Mesendoderm (in vitro differentiated cells): ENCODE data around the gene ACSF3.

ENCODE experiments used
- DNase-seq: peaks from one replicate; pipeline ENCODE4 v3.0.0; 2013
- H2AK5ac ChIP-seq: 2 replicates; pipeline ENCODE4 v1.6.1; 2013; ENCODE audit warnings: low read length, inconsistent platforms
- H2BK120ac ChIP-seq: 2 replicates; pipeline ENCODE4 v1.6.1; 2013; ENCODE audit warnings: low read depth, mild to moderate bottlenecking, low read length, moderate library complexity, mixed read lengths
- H2BK15ac ChIP-seq: replicated peaks from 2 replicates; pipeline ENCODE4 v1.6.1; 2013; ENCODE audit warnings: low read depth, mild to moderate bottlenecking, moderate library complexity
- H2BK5ac ChIP-seq: 2 replicates; pipeline ENCODE4 v1.6.1; 2013; ENCODE audit warnings: low read length, inconsistent platforms
- H3K18ac ChIP-seq: 2 replicates; pipeline ENCODE4 v1.6.1; 2013; ENCODE audit warnings: mild to moderate bottlenecking, low read length, mixed read lengths
- H3K23ac ChIP-seq: one replicate; pipeline ENCODE4 v1.6.1; 2013; ENCODE audit warnings: low read length
- H3K27ac ChIP-seq: 2 replicates; pipeline ENCODE4 v1.5.1; 2013; ENCODE audit warnings: low read depth, mild to moderate bottlenecking, inconsistent platforms, low read length, moderate library complexity
- H3K27me3 ChIP-seq: 2 replicates; pipeline ENCODE4 v1.6.1; 2013; ENCODE audit warnings: low read length, control low read depth, mild to moderate bottlenecking, inconsistent platforms; ENCODE audit not compliant: insufficient read depth, poor library complexity
- H3K36me3 ChIP-seq: 2 replicates; pipeline ENCODE4 v1.6.1; 2013; ENCODE audit warnings: low read length, inconsistent platforms; ENCODE audit not compliant: control insufficient read depth, insufficient read depth
- H3K4ac ChIP-seq: one replicate; pipeline ENCODE4 v1.6.1; 2013; ENCODE audit warnings: low read depth, mild to moderate bottlenecking, low read length, moderate library complexity
- H3K4me1 ChIP-seq: 2 replicates; pipeline ENCODE4 v1.6.1; 2013; ENCODE audit warnings: low read depth, low read length, inconsistent platforms; ENCODE audit not compliant: control insufficient read depth
- H3K4me2 ChIP-seq: 2 replicates; pipeline ENCODE4 v1.6.1; 2013; ENCODE audit warnings: low read length
- H3K4me3 ChIP-seq: 2 replicates; pipeline ENCODE4 v1.5.1; 2013; ENCODE audit warnings: mild to moderate bottlenecking, low read length
- H3K56ac ChIP-seq: one replicate; pipeline ENCODE4 v1.6.1; 2013; ENCODE audit warnings: low read length
- H3K79me1 ChIP-seq: 2 replicates; pipeline ENCODE4 v1.6.1; 2013; ENCODE audit warnings: low read length, inconsistent platforms
- H3K79me2 ChIP-seq: 2 replicates; pipeline ENCODE4 v1.6.1; 2013; ENCODE audit warnings: mild to moderate bottlenecking, low read length; ENCODE audit not compliant: control insufficient read depth, insufficient read depth
- H3K9ac ChIP-seq: 2 replicates; pipeline ENCODE4 v1.6.1; 2013; ENCODE audit warnings: low read length, inconsistent platforms
- H4K5ac ChIP-seq: one replicate; pipeline ENCODE4 v1.6.1; 2013; ENCODE audit warnings: low read length
- H4K8ac ChIP-seq: one replicate; pipeline ENCODE4 v1.6.1; 2013; ENCODE audit warnings: low read depth, mild to moderate bottlenecking, control low read depth, low read length, moderate library complexity
- WGBS: extraction: QIAGEN DNeasy Blood & Tissue Kit; methylation state at CpG from one replicate; pipeline ENCODE4 v1.1.7; 2013; ENCODE audit warnings: low lambda C conversion rate, missing lambda C conversion rate; ENCODE audit not compliant: insufficient coverage; ENCODE audit errors: extremely low coverage; 5-methylcytosine and 5-hydroxymethylcytosine counted together

ACSF3 gene

DNA sequence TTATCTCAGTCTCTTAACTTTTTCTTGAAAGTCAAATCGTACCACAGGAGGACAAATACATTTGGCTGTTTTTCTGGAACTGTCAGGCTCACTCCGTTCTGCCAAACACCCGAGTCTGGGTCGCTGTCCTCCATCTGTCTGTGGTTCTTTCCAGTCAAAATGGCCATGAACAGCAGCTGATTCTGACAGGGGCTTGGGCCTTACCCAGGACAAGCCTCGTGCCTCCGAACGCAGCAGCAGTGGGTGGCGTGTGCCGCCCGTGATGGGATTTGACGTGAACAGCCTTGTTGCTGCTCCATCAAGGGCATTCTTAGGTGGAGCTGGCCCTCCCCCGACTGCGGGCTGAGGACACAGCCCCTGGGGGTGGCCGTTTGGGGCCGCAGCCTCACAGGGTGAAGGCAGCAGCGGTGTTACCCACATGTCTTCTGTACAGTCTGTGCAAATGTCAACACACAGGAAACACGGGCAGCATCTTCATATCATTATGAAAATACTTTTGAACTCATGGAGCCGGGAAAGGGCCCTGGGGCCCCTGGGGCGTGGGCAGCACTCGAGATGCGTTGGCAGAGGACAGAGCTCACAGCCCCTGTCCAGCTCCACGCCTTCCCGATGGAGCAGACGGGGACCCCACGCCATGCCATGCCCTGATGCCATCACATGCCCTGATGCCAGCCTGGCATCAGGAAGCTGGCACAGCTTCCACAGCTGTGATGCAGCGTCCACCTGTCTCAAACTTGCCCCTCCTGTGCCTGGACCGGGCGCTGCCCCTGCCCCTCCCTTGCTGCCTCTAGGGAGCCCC, 8.6 kb upstream of the ACSF3 start:
- no peak overlapping the region for H3K23ac ChIP-seq
- no peaks in the 10 kb centered on the region for H3K36me3 ChIP-seq
- no peak overlapping the region for H3K4me3 ChIP-seq
- no peak overlapping the region for H3K56ac ChIP-seq
- no peak overlapping the region for H4K5ac ChIP-seq
- H3K79me2 ChIP-seq = no peaks in the 10 kb centered on the region
- no peak overlapping the region for H3K18ac ChIP-seq
- H3K27ac ChIP-seq = no peak overlapping the region
- H3K9ac ChIP-seq = no peak overlapping the region
- no peak overlapping the region for H3K4ac ChIP-seq
- H3K4me2 ChIP-seq = no peak overlapping the region
- H3K79me1 ChIP-seq = no peaks in the 10 kb centered on the region
- no peak overlapping the region for H2BK15ac ChIP-seq
- H2AK5ac ChIP-seq = no peak overlapping the region
- no peak overlapping the region for H2BK5ac ChIP-seq
- H3K27me3 ChIP-seq = no peaks in the 10 kb centered on the region
- WGBS = no CpG with 5 or more reads among the region's 28 CpGs
- no peak for DNase-seq
- no peak overlapping the region for H4K8ac ChIP-seq
- H3K4me1 ChIP-seq = no peaks in the 10 kb centered on the region
- no peak overlapping the region for H2BK120ac ChIP-seq

DNA sequence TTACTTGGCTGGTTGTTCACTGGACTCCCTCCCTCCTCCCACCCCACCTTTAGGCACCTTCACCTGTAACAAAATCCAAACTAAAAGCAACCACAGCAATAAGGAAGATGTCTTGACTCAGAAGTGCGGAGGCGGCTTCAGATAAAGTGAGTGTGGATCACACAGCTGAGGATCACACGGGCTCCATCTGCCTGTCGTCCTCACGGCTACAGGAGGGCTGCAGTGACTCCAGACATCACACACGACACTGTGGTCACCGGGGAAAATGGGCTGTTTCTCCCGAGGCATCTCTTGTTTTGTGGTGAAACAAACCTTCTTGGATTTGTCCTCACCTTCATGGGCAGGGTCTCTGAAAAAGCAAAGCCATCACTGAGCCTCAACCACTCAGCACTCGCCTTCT, 7.9 kb upstream of the ACSF3 start:
- no peaks in the 10 kb centered on the region for H3K27me3 ChIP-seq
- no peak overlapping the region for H4K8ac ChIP-seq
- H2AK5ac ChIP-seq = no peak overlapping the region
- no peak overlapping the region for H4K5ac ChIP-seq
- H3K36me3 ChIP-seq = no peaks in the 10 kb centered on the region
- no CpG with 5 or more reads among the region's 9 CpGs for WGBS
- H3K79me2 ChIP-seq = no peaks in the 10 kb centered on the region
- H3K23ac ChIP-seq = no peak overlapping the region
- no peak overlapping the region for H3K27ac ChIP-seq
- H2BK5ac ChIP-seq = no peak overlapping the region
- DNase-seq = no peak
- no peak overlapping the region for H3K4me3 ChIP-seq
- no peak overlapping the region for H3K9ac ChIP-seq
- H2BK15ac ChIP-seq = no peak overlapping the region
- no peak overlapping the region for H3K4me2 ChIP-seq
- H3K79me1 ChIP-seq = no peaks in the 10 kb centered on the region
- H3K18ac ChIP-seq = no peak overlapping the region
- H3K4ac ChIP-seq = no peak overlapping the region
- H2BK120ac ChIP-seq = no peak overlapping the region
- H3K56ac ChIP-seq = no peak overlapping the region
- no peaks in the 10 kb centered on the region for H3K4me1 ChIP-seq

DNA sequence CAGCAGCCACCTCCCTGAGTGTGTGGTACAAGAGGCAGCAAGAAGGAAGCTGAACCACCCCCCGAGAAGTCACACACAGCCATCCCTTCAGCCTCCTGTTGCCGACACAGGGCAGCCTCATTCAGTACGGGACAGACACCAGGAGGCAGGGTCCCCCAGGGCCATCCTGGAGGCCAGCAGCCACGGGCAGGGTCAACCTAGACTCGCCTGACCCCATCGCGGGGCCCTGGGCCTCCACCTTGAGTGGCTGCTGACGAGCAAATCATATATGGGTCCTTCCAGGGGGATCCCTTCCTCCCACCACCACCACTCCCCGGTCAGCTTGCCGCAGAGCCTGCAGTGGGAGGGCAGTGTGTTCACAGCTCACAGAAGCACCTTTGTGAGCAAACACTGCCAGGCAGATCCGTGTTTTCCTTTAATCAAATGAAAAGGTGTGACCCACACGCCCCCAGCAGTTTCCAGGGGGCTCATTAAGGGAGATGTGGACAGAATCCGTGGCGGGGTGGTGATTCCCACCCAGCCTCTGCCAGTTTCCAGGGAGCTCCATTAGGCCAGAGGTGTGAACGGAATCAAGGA, 5.6 kb upstream of the ACSF3 start:
- no peak overlapping the region for H3K18ac ChIP-seq
- no peak overlapping the region for H2BK5ac ChIP-seq
- no peak overlapping the region for H2AK5ac ChIP-seq
- no peak for DNase-seq
- H3K9ac ChIP-seq = no peak overlapping the region
- H3K56ac ChIP-seq = no peak overlapping the region
- H2BK120ac ChIP-seq = no peak overlapping the region
- H2BK15ac ChIP-seq = no peak overlapping the region
- H3K23ac ChIP-seq = no peak overlapping the region
- H3K4me1 ChIP-seq = no peaks in the 10 kb centered on the region
- H3K79me1 ChIP-seq = no peaks in the 10 kb centered on the region
- no peak overlapping the region for H3K4ac ChIP-seq
- no peak overlapping the region for H3K4me3 ChIP-seq
- no peak overlapping the region for H4K8ac ChIP-seq
- H4K5ac ChIP-seq = no peak overlapping the region
- no peak overlapping the region for H3K27ac ChIP-seq
- no CpG with 5 or more reads among the region's 15 CpGs for WGBS
- no peaks in the 10 kb centered on the region for H3K27me3 ChIP-seq
- H3K4me2 ChIP-seq = no peak overlapping the region
- no peaks in the 10 kb centered on the region for H3K36me3 ChIP-seq
- H3K79me2 ChIP-seq = no peaks in the 10 kb centered on the region

DNA sequence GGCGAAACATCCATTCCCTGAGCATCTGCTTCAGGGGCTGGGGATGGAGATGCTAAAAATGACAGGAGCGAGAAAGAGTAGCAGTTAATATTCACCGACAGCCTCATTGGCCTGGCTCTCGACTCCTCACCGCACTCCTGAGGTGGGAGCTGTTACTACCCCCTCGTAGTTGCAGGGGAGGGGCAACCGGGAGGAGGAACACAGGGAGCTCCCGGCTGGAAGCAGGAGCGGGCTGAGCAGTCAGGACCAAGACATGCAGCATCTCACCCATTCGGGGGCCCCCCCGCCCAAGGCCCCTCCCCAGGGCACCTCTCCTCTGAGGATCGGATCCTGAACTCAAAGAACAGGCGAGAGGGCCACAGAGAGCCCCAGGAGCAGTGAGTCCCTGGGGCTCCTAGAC, 4.5 kb upstream of the ACSF3 start:
- WGBS = no CpG with 5 or more reads among the region's 13 CpGs

DNA sequence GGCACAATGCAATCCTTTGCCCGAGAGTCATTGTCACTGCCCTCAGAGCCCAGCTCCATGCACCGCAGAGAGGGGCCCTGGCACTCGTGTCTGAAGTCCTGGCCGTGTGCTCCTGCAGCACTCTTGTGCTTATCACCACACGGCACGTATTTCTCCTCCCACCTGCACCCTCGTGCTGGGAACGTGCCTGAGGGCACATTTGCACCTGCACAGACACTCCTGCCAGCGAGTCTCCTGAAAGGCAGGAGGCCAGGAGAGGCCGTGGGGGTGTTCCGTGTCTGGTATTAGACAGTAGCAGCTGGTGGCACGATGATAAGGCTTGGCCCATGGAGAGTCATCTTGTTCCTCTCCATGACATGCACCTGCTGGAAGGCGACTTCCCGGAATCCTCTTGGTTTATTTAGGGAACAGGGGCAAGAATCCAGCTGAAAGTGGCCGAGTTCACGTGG, 3.4 kb upstream of the ACSF3 start:
- DNase-seq = no peak
- Histone ChIP-seq H3K4me1 (no peaks in the 10 kb centered on the region), H3K23ac (no peak overlapping the region), H4K5ac (no peak overlapping the region), H3K9ac (no peak overlapping the region), H2BK120ac (no peak overlapping the region), H3K79me2 (peaks cover 6% of the 10 kb centered on the region), H2AK5ac (no peak overlapping the region), H3K18ac (no peak overlapping the region), H3K4me2 (no peak overlapping the region), H3K4me3 (no peak overlapping the region), H3K56ac (no peak overlapping the region), H3K27me3 (no peaks in the 10 kb centered on the region), H3K79me1 (peaks cover 6% of the 10 kb centered on the region), H3K4ac (no peak overlapping the region), H3K36me3 (no peaks in the 10 kb centered on the region), H4K8ac (no peak overlapping the region), H3K27ac (no peak overlapping the region), H2BK5ac (no peak overlapping the region), H2BK15ac (no peak overlapping the region)
- WGBS = no CpG with 5 or more reads among the region's 16 CpGs

More for the DNA sequence above, 4.5 kb upstream of the ACSF3 start:
- Histone ChIP-seq H3K4ac (no peak overlapping the region), H3K23ac (no peak overlapping the region), H3K4me3 (no peak overlapping the region), H3K27me3 (no peaks in the 10 kb centered on the region), H3K36me3 (no peaks in the 10 kb centered on the region), H4K8ac (no peak overlapping the region), H3K9ac (no peak overlapping the region), H2BK15ac (no peak overlapping the region), H3K79me1 (no peaks in the 10 kb centered on the region), H3K56ac (no peak overlapping the region), H3K79me2 (no peaks in the 10 kb centered on the region), H2AK5ac (no peak overlapping the region), H3K4me1 (no peaks in the 10 kb centered on the region), H2BK5ac (no peak overlapping the region), H4K5ac (no peak overlapping the region), H2BK120ac (no peak overlapping the region), H3K4me2 (no peak overlapping the region), H3K18ac (no peak overlapping the region), H3K27ac (no peak overlapping the region)
- DNase-seq = peak; percentile 25
